ENCODE data around the gene GRK3.

DNA sequence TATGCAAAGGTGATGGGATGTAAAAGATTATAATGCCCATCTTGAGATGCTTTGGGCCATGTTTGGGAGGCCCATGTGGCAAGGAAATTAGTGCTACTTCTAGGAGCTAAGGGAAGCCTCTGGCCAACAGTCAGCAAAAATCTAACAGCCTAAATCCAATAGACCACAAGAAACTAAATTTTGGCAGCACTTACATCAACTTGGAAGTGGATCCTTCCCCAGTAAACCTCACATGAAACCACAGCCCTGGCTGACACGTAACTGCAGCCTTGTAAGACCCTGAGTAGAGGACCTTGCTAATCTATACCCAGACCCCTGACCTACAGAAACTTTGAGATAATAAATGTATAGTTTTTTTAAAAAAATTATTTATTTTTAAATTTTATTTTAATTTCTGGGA, 13.1 kb upstream of the GRK3 start:
- TF ChIP-seq PKNOX1 (IDR thresholded peaks at IDR 0.05) (no peak), ZNF384 (IDR thresholded peaks at IDR 0.05) (no peak), L3MBTL2 (conservative IDR thresholded peaks at IDR 0.05) (no peak), NFRKB (IDR thresholded peaks at IDR 0.05) (no peak), SUZ12 (IDR thresholded peaks at IDR 0.05) (no peak)
